Mammary epithelial cell (primary cell): ENCODE results near the gene EFS.

Source experiments
- EZH2 ChIP-seq: IDR thresholded peaks from 2 replicates; pipeline ENCODE4 v1.6.1; 2012; ENCODE audit warnings: low read length, inconsistent platforms, borderline replicate concordance
- TF ChIP-seq, protein P1 (sequence below), 2 donors: IDR thresholded peaks in 1 of 2; conservative IDR thresholded peaks in 1 of 2; 2 replicates each; pipeline ENCODE4 v1.5.1; 2011 to 2012; ENCODE audit warnings: inconsistent platforms in 2 of 2, low read length in 2 of 2, mild to moderate bottlenecking in 2 of 2, control low read depth in 1 of 2, low read depth in 1 of 2; ENCODE audit not compliant: insufficient read depth in 1 of 2; ENCODE audit errors: extremely low read depth in 1 of 2

DNA sequence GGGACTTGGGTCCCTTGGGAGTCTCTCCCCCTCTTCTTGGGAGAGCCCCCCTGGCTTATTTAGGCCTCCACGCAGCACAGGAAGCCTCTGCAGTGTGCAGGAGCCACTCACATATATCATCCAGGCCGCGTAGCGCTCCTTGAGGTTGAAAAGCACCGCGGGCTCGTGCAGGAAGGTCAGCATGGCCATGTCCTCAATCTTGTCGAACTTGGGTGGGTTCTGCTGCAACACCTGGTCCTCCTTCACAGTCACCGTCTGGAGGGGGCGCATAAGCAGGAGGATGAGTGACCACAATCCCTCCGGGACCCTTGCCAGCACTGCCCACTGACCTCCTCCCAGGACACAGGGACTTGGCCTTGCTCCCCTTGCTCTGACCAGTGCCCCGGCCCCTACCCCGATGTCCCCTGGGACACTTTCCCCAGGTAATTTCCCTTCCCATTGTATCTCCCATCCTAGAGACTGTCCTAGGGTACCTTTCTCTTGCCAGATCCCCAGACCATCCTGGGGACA is 40.6 kb upstream of the EFS start:
- TF ChIP-seq, protein P1, sequence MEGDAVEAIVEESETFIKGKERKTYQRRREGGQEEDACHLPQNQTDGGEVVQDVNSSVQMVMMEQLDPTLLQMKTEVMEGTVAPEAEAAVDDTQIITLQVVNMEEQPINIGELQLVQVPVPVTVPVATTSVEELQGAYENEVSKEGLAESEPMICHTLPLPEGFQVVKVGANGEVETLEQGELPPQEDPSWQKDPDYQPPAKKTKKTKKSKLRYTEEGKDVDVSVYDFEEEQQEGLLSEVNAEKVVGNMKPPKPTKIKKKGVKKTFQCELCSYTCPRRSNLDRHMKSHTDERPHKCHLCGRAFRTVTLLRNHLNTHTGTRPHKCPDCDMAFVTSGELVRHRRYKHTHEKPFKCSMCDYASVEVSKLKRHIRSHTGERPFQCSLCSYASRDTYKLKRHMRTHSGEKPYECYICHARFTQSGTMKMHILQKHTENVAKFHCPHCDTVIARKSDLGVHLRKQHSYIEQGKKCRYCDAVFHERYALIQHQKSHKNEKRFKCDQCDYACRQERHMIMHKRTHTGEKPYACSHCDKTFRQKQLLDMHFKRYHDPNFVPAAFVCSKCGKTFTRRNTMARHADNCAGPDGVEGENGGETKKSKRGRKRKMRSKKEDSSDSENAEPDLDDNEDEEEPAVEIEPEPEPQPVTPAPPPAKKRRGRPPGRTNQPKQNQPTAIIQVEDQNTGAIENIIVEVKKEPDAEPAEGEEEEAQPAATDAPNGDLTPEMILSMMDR (conservative IDR thresholded peaks at IDR 0.05 in 1 of 2, IDR thresholded peaks at IDR 0.05 in 1 of 2; ENCODE audit: extremely low read depth in 1 of 2, insufficient read depth in 1 of 2, low read depth in 1 of 2, low read length in 2 of 2) = no peak
- TF ChIP-seq EZH2 = no peak
